Loucy (cell line): Measurements from ENCODE around the gene HEBP1.

Experiments used
- H2AFZ ChIP-seq: fragments of 200-600 bp; sonication (generic); 2 replicates; pipeline ENCODE4 v1.6.0; 2016; ENCODE audit warnings: antibody characterized with exemption, mild to moderate bottlenecking, low read length, moderate library complexity
- H3F3A ChIP-seq: fragments of 200-600 bp; 2 replicates; pipeline ENCODE4 v1.6.0; 2016; ENCODE audit warnings: antibody characterized with exemption, low read depth, mild to moderate bottlenecking
- H3K27me3 ChIP-seq: fragments of 200-600 bp; sonication (generic); 2 replicates; pipeline ENCODE4 v1.6.1; 2014; ENCODE audit warnings: low read length, mild to moderate bottlenecking; ENCODE audit not compliant: insufficient read depth, poor library complexity, severe bottlenecking
- H3K36me3 ChIP-seq: fragments of 200-600 bp; sonication (generic); 2 replicates; pipeline ENCODE4 v1.6.1; 2016; ENCODE audit warnings: low read length; ENCODE audit not compliant: insufficient read depth
- H3K4me1 ChIP-seq: fragments of 200-600 bp; sonication (generic); 2 replicates; pipeline ENCODE4 v1.5.1; 2014; ENCODE audit warnings: low read length, mild to moderate bottlenecking; ENCODE audit not compliant: insufficient read depth, poor library complexity, severe bottlenecking
- H3K4me2 ChIP-seq: fragments of 200-600 bp; sonication (generic); 2 replicates; pipeline ENCODE4 v1.6.0; 2014; ENCODE audit warnings: antibody characterized with exemption, low read length, low read depth, mild to moderate bottlenecking; ENCODE audit not compliant: poor library complexity, severe bottlenecking
- H3K4me3 ChIP-seq: fragments of 200-600 bp; sonication (generic); 2 replicates; pipeline ENCODE4 v1.5.1; 2014; ENCODE audit warnings: low read length, mild to moderate bottlenecking, mixed read lengths; ENCODE audit not compliant: poor library complexity, severe bottlenecking
- H3K79me2 ChIP-seq: fragments of 200-600 bp; sonication (generic); 2 replicates; pipeline ENCODE4 v1.6.1; 2014; ENCODE audit warnings: low read length; ENCODE audit not compliant: insufficient read depth
- H3K9ac ChIP-seq: fragments of 200-600 bp; sonication (generic); 2 replicates; pipeline ENCODE4 v1.6.0; 2014; ENCODE audit warnings: mild to moderate bottlenecking, low read depth, low read length, moderate library complexity; ENCODE audit not compliant: poor library complexity, severe bottlenecking
- H3K9me2 ChIP-seq: fragments of 200-600 bp; sonication (generic); replicated peaks from 2 replicates; pipeline ENCODE4 v1.6.1; 2016; ENCODE audit warnings: low read depth, low read length, mixed read lengths
- H3K9me3 ChIP-seq: fragments of 200-600 bp; sonication (generic); 2 replicates; pipeline ENCODE4 v1.6.1; 2014; ENCODE audit warnings: mild to moderate bottlenecking, antibody characterized with exemption, low read length, low read depth; ENCODE audit not compliant: insufficient read depth
- H4K20me1 ChIP-seq: fragments of 200-600 bp; sonication (generic); 2 replicates; pipeline ENCODE4 v1.6.0; 2014; ENCODE audit warnings: antibody characterized with exemption, low read length, mild to moderate bottlenecking; ENCODE audit not compliant: insufficient read depth, poor library complexity, severe bottlenecking
- EZH2phosphoT487 ChIP-seq: fragments of 200-600 bp; IDR thresholded peaks from 2 replicates; pipeline ENCODE4 v1.6.1; 2018; ENCODE audit warnings: antibody characterized with exemption, mild to moderate bottlenecking, moderate library complexity, borderline replicate concordance
- TF ChIP-seq, protein P1 (sequence below): fragments of 200-600 bp; sonication (generic); conservative IDR thresholded peaks from 2 replicates; pipeline ENCODE4 v1.5.1; 2014; ENCODE audit warnings: mild to moderate bottlenecking, antibody characterized with exemption, low read length

Gene HEBP1

DNA sequence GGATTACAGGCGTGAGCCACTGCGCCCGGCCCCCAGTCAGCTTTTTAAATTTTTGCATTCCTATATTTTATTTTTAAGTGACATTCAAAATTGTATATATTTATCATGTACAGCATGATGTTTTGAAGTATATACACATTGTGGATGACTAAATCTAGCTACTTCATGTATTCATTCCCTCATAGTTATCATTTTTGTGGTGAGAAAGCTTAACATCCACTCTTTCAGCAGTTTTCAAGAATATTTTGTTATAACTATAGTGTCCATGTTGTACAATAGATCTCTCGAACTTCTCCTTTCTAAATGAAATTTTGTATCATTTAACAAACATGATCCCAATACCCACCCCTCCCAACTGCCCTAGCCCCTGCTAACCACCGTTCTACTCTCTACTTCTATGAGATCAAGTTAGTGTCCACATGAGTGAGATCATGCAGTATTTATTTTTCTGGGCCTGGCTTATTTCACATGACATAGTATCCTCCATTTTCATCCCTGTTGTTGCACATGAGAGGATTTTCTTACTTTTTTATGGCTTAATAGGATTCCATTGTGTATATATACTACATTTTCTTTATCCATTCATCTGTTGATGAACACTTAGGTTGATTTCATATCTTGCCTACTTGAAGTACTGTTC lies 8.8 kb upstream of the HEBP1 start:
- H3K4me1 ChIP-seq, result no peaks in the 10 kb centered on the region
- no peaks in the 10 kb centered on the region for H4K20me1 ChIP-seq
- H3K4me3 ChIP-seq, result no peak overlapping the region
- H3K9me2 ChIP-seq, result no peaks in the 10 kb centered on the region
- no peaks in the 10 kb centered on the region for H3K27me3 ChIP-seq
- H3K9ac ChIP-seq, result no peak overlapping the region
- H3K79me2 ChIP-seq, result no peaks in the 10 kb centered on the region
- no peak overlapping the region for H3K4me2 ChIP-seq
- H3F3A ChIP-seq, result no peaks in the 10 kb centered on the region
- H3K36me3 ChIP-seq, result no peaks in the 10 kb centered on the region
- H2AFZ ChIP-seq, result no peak overlapping the region
- no peaks in the 10 kb centered on the region for H3K9me3 ChIP-seq
- TF ChIP-seq, protein P1, sequence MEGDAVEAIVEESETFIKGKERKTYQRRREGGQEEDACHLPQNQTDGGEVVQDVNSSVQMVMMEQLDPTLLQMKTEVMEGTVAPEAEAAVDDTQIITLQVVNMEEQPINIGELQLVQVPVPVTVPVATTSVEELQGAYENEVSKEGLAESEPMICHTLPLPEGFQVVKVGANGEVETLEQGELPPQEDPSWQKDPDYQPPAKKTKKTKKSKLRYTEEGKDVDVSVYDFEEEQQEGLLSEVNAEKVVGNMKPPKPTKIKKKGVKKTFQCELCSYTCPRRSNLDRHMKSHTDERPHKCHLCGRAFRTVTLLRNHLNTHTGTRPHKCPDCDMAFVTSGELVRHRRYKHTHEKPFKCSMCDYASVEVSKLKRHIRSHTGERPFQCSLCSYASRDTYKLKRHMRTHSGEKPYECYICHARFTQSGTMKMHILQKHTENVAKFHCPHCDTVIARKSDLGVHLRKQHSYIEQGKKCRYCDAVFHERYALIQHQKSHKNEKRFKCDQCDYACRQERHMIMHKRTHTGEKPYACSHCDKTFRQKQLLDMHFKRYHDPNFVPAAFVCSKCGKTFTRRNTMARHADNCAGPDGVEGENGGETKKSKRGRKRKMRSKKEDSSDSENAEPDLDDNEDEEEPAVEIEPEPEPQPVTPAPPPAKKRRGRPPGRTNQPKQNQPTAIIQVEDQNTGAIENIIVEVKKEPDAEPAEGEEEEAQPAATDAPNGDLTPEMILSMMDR, result no peak
- TF ChIP-seq EZH2phosphoT487, result no peak

- no peaks in the 10 kb centered on the region for H3K36me3 ChIP-seq
- no peak overlapping the region for H2AFZ ChIP-seq
- no peaks in the 10 kb centered on the region for H3F3A ChIP-seq
- H3K9me3 ChIP-seq, result no peaks in the 10 kb centered on the region
- no peaks in the 10 kb centered on the region for H3K9me2 ChIP-seq
- H3K4me3 ChIP-seq, result no peak overlapping the region
- no peaks in the 10 kb centered on the region for H3K27me3 ChIP-seq
- TF ChIP-seq, protein P1, result no peak
- H3K79me2 ChIP-seq, result no peaks in the 10 kb centered on the region
- H4K20me1 ChIP-seq, result no peaks in the 10 kb centered on the region
- no peak overlapping the region for H3K9ac ChIP-seq
- H3K4me1 ChIP-seq, result no peaks in the 10 kb centered on the region
- no peak overlapping the region for H3K4me2 ChIP-seq
These were observed 7.6 kb upstream of the HEBP1 start for GRCh38 chr12:13007496-13008233.

GRCh38 chr12:13005649-13006048 lies 5.6 kb upstream of the HEBP1 start:
- H4K20me1 ChIP-seq, result no peaks in the 10 kb centered on the region
- TF ChIP-seq, protein P1, result no peak
- TF ChIP-seq EZH2phosphoT487, result no peak

More at GRCh38 chr12:13005649-13006048, 5.6 kb upstream of the HEBP1 start:
- Histone ChIP-seq H3K9ac (no peak overlapping the region), H3K9me3 (no peaks in the 10 kb centered on the region), H3K9me2 (no peaks in the 10 kb centered on the region), H2AFZ (no peak overlapping the region), H3F3A (no peaks in the 10 kb centered on the region), H3K27me3 (no peaks in the 10 kb centered on the region), H3K4me2 (no peak overlapping the region), H3K79me2 (no peaks in the 10 kb centered on the region), H3K4me3 (no peak overlapping the region), H3K4me1 (peaks cover 6% of the 10 kb centered on the region), H3K36me3 (no peaks in the 10 kb centered on the region)
